Measurements from ENCODE around the gene FAM234A. TPM values are rescaled to one million over a fixed set of nuclear protein-coding genes. Genes with fewer than 3 reads are reported as not detected.

FAM234A gene
- total RNA-seq, 2 experiments from 2014 or later = 18.3 to 21.5 TPM

GRCh38 chr16:263182-263774 lies 28.7 kb downstream of the FAM234A start:
- Mint-ChIP-seq H3K4me3 (no peak overlapping the region), H3K27ac (no peak overlapping the region), H3K4me1 (ENCODE audit: low read depth) (no peaks in the 10 kb centered on the region), H3K9me3 (no peaks in the 10 kb centered on the region), H3K27me3 (no peaks in the 10 kb centered on the region), H3K36me3 (ENCODE audit: low read depth) (peaks cover 2% of the 10 kb centered on the region)
- TF ChIP-seq, protein P1, sequence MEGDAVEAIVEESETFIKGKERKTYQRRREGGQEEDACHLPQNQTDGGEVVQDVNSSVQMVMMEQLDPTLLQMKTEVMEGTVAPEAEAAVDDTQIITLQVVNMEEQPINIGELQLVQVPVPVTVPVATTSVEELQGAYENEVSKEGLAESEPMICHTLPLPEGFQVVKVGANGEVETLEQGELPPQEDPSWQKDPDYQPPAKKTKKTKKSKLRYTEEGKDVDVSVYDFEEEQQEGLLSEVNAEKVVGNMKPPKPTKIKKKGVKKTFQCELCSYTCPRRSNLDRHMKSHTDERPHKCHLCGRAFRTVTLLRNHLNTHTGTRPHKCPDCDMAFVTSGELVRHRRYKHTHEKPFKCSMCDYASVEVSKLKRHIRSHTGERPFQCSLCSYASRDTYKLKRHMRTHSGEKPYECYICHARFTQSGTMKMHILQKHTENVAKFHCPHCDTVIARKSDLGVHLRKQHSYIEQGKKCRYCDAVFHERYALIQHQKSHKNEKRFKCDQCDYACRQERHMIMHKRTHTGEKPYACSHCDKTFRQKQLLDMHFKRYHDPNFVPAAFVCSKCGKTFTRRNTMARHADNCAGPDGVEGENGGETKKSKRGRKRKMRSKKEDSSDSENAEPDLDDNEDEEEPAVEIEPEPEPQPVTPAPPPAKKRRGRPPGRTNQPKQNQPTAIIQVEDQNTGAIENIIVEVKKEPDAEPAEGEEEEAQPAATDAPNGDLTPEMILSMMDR (IDR thresholded peaks at IDR 0.05) = no peak
- CTCF ChIA-PET = no interaction called here
- POLR2A ChIA-PET = interaction anchor here (1.3 kb wide), 1 partner anchor 9 kb away, joined by 3 read pairs; no protein-coding TSS in a partner anchor
- intact Hi-C loops (cut with micrococcal nuclease) = no loop called here
- ATAC-seq (no peak), DNase-seq (no peak)

DNA sequence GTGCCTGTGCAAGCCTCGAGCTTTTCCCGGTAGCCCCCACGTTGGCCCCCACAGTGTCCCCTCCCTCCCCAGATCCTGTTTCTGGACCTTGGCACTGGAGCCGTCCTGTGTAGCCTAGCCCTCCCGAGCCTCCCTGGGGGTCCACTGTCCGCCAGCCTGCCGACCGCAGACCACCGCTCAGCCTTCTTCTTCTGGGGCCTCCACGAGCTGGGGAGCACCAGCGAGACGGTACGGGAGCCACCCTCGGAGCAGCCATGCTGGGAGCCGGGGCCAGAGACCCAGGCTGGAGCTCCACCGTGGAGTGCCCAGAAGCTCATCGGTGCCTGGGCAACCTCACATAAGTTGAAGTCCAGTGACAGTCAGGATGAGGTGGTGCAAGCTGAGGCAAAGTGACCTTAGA lies 29.3 kb downstream of the FAM234A start:
- no peak for DNase-seq
- POLR2A ChIA-PET = interaction anchor here (1.3 kb wide), 1 partner anchor 10 kb away, joined by 3 read pairs; no protein-coding TSS in a partner anchor
- CTCF ChIA-PET = no interaction called here

GRCh38 chr16:264440-264951 lies 29.9 kb downstream of the FAM234A start:
- H3K9me3 Mint-ChIP-seq = no peaks in the 10 kb centered on the region
- intact Hi-C loops (cut with micrococcal nuclease) = no loop called here
- H3K4me1 Mint-ChIP-seq (ENCODE audit: low read depth) = no peaks in the 10 kb centered on the region
- no peak for ATAC-seq
- DNase-seq = no peak
- H3K36me3 Mint-ChIP-seq (ENCODE audit: low read depth) = peaks cover 2% of the 10 kb centered on the region
- H3K4me3 Mint-ChIP-seq = no peak overlapping the region
- TF ChIP-seq, protein P1 (IDR thresholded peaks at IDR 0.05) = no peak
- H3K27ac Mint-ChIP-seq = no peak overlapping the region
- POLR2A ChIA-PET = interaction anchor here (1.3 kb wide), 1 partner anchor 10 kb away, joined by 3 read pairs; no protein-coding TSS in a partner anchor
- CTCF ChIA-PET = no interaction called here
- H3K27me3 Mint-ChIP-seq = no peaks in the 10 kb centered on the region

More for the DNA sequence above, 29.3 kb downstream of the FAM234A start:
- TF ChIP-seq, protein P1 (IDR thresholded peaks at IDR 0.05) = no peak
- no peak overlapping the region for H3K27ac Mint-ChIP-seq
- H3K4me1 Mint-ChIP-seq (ENCODE audit: low read depth) = no peaks in the 10 kb centered on the region
- no peaks in the 10 kb centered on the region for H3K9me3 Mint-ChIP-seq
- H3K36me3 Mint-ChIP-seq (ENCODE audit: low read depth) = peaks cover 2% of the 10 kb centered on the region
- ATAC-seq = no peak
- intact Hi-C loops (cut with micrococcal nuclease) = no loop called here
- H3K4me3 Mint-ChIP-seq = no peak overlapping the region
- no peaks in the 10 kb centered on the region for H3K27me3 Mint-ChIP-seq

GRCh38 chr16:265002-265529 lies 30.4 kb downstream of the FAM234A start:
- DNase-seq (no peak), ATAC-seq (no peak)
- Mint-ChIP-seq H3K9me3 (no peaks in the 10 kb centered on the region), H3K36me3 (ENCODE audit: low read depth) (peaks cover 2% of the 10 kb centered on the region), H3K4me3 (no peak overlapping the region), H3K4me1 (ENCODE audit: low read depth) (no peaks in the 10 kb centered on the region), H3K27me3 (no peaks in the 10 kb centered on the region), H3K27ac (no peak overlapping the region)
- CTCF ChIA-PET = no interaction called here
- intact Hi-C loops (cut with micrococcal nuclease) = no loop called here
- POLR2A ChIA-PET = interaction anchor here (1.3 kb wide), 1 partner anchor 11 kb away, joined by 3 read pairs; no protein-coding TSS in a partner anchor
- TF ChIP-seq, protein P1 (IDR thresholded peaks at IDR 0.05) = no peak

- DNase-seq (no peak), ATAC-seq (no peak)
- Mint-ChIP-seq H3K36me3 (ENCODE audit: low read depth) (no peaks in the 10 kb centered on the region), H3K4me1 (ENCODE audit: low read depth) (no peaks in the 10 kb centered on the region), H3K9me3 (no peaks in the 10 kb centered on the region), H3K27me3 (no peaks in the 10 kb centered on the region), H3K4me3 (no peak overlapping the region), H3K27ac (no peak overlapping the region)
- TF ChIP-seq, protein P1 (IDR thresholded peaks at IDR 0.05) = no peak
- POLR2A ChIA-PET = no interaction called here
- intact Hi-C loops (cut with micrococcal nuclease) = no loop called here
- CTCF ChIA-PET = no interaction called here
Observed at GRCh38 chr16:265711-266110, 31.1 kb downstream of the FAM234A start.

Data from activated CD8-positive, alpha-beta T cell treated with anti-CD3 and anti-CD28 coated beads for 36 hours (primary cell).